ENCODE data around the gene PNPLA7.

GRCh38 chr9:137478613-137478961, 71.6 kb downstream of the PNPLA7 start:
- no peak for TF ChIP-seq CTCF (IDR thresholded peaks at IDR 0.05 in 4 of 5, conservative IDR thresholded peaks at IDR 0.05 in 1 of 5)
- TF ChIP-seq POLR2A (IDR thresholded peaks at IDR 0.05): no peak

All from gastrocnemius medialis (tissue), 4 donors.